HG03439 (cell line): ENCODE results near the gene FRMPD4.

Experiments
- ATAC-seq: cut with Tn5 transposase; IDR thresholded peaks from one replicate; pipeline ENCODE4 v1.9.1; 2021; ENCODE audit warnings: mild to moderate bottlenecking, moderate library complexity; ENCODE audit not compliant: unreplicated experiment

FRMPD4 gene

DNA sequence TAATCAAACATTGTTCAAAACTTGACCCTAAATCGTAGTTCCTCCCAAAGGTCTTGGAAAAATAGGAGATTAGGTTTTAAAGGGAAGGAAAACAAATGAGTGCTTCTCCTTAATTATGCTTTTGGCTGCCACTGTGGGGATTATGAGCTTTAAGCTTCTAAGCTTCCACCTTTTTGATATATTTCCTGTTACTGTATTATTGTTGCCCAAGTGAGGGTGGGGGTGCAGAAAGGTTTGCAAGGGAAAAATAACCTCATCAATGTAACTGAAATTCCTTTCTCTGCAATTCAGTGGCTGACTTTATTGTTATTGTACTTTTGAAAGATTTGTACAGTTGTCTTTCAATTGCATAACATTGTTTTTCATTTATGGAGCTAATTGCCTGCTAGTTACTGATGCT is 285.1 kb downstream of the FRMPD4 start:
- ATAC-seq = no peak

DNA sequence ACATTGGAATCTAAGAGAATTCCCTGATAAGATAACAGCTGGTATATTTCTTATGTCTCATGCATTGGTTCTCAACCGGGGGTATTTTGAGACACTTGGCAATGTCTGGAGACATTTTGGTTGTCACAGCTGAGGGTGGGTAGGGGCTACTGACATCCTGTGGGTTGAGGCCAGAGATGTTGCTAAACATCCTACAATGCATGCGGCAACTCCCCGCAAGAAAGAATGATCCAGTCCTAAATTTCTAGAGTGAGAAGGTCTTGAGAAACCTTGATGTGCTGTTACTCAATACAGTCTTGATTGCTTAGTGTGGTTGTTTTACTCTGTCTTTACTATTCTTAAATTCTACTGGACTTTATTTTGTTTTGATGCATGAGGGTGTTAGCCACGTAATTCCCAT is 287.2 kb downstream of the FRMPD4 start:
- ATAC-seq = no peak

DNA sequence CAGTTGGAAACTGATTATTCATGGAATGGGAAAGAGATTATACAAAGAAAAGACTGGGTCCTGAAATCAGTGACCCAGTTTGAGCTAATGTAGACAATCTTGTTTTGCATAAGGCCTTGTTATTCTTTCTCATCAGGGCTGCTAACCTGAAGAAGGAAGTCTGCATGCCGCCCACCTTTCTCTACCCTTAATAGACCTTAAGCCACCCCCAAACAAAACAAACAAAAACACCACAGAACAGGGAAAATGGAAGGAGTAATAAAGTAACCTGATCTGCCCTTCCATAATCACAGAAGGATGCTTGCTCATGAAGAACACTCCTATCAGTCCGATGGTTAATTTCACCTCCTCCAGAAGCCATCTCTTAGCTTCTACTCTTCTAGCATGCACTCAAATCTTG is 288.1 kb downstream of the FRMPD4 start:
- ATAC-seq = no peak

- ATAC-seq = no peak
Observed at GRCh38 chrX:12434493-12434892, 296.2 kb downstream of the FRMPD4 start.

DNA sequence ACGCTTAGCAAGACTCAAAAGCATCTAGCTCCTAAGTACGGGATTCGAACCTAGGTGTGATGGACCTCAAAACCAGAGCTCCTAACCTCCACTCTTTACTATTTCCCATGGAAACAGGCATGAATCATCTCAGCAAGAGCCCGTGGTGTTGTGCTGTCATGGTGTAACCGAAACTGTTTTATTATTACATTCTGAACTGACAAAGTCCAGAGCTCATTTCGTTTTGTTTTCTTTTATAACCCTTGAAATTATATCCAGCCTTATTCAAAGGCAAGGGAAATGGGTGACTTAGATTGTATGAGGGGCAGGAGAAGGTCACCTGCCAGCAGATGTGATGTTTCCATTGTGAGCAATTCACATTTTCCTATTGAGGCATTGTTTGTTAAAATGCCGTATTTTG is 301.1 kb downstream of the FRMPD4 start:
- no peak for ATAC-seq

- ATAC-seq = no peak
Observed at GRCh38 chrX:12440246-12440645, 302.0 kb downstream of the FRMPD4 start.

GRCh38 chrX:12441381-12442128 is 303.3 kb downstream of the FRMPD4 start:
- ATAC-seq = no peak

- ATAC-seq = peak; percentile 94
Observed at GRCh38 chrX:12443534-12444098, 305.3 kb downstream of the FRMPD4 start.

DNA sequence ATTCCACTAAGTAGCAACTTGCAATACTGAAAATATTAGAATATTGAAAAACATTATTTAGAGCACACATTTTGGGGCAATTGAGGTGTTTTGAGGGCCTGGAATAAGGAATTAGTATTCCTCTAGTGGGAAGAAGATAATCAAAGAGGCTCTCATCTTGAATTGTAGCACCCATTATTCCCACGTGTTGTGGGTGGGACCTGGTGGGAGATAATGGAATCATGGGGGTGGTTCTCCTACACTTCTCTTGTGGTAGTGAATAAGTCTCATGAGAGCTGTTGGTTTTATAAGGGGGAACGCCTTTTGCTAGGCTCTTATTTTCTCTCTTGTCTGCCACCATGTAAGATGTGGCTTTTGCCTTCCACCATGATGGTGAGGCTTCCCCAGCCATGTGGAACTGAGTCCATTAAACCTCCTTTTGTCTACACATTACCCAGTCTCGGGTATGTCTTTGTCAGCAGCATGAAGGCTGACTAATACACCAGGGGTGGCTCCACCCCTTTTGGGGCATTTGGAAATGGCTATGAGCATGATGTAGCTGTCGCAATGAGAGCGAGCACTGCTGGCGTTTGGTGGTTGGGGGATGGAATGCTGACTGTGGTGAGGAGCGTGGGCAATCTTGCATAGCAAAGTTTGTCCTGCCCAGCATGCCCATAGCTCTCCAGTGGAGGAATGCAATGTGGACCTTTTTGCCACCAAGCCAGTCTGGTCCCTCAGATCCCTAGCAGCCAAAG is 308.2 kb downstream of the FRMPD4 start:
- ATAC-seq = no peak

GRCh38 chrX:12447448-12448064 is 309.3 kb downstream of the FRMPD4 start:
- ATAC-seq = no peak

- no peak for ATAC-seq
Observed at GRCh38 chrX:12452268-12452667, 314.0 kb downstream of the FRMPD4 start.

DNA sequence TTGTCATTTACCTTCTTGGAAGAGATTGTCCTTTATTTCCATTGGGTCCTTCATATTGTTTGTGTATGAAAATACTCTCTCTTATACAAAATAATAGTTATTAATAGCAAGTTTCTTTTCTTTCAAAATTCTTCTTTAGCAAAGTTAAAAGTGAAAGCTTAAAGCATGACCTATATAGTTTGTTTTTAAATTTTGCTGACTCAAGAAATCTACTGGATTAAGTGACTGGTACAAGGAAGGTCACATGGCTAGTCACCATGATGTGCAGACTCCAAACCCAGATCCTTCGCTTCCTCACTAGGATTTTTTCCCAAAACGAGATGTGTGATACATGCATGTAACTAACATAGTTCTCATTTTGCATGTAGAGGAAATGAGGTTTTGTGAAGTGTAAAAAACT is 322.7 kb downstream of the FRMPD4 start:
- ATAC-seq = no peak

DNA sequence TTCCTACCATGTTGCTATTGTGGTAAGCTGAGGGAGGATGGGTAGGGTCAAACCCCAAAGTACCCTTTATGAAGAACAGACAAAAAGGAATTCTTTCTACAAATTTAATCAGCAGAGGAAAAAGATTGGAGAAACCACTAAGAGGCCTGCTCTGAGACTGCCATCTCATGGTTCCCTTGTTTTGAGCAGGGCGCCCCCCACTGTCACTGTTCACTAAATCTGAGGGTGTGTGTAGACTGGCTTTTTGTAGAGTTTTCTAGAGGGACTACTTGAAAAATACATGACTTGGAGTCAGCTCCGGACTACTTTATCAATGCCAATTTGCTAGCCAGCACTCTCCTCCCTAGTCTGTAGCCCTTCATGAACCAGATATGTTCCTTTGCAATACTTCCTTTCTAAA is 324.8 kb downstream of the FRMPD4 start:
- no peak for ATAC-seq

GRCh38 chrX:12463873-12464272 is 325.6 kb downstream of the FRMPD4 start:
- ATAC-seq = no peak

- no peak for ATAC-seq
Observed at GRCh38 chrX:12467321-12467720, 329.0 kb downstream of the FRMPD4 start.

DNA sequence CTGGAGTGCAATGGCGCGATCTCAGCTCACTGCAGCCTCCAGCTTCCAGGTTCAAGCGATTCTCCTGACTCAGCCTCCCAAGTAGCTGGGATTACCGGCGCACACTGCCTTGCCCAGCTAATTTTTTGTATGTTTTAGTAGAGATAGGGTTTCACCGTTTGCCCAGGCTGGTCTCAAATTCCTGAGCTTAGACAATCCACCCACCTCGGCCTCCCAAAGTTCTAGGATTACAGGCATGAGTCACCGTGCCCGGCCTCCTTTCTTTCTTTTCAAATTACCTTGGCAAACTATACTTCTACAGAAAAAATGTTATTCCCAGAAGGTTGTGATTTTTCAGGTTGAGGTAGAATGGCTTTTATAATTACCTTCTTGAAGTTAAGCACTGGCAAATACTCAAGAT is 331.0 kb downstream of the FRMPD4 start:
- ATAC-seq = no peak

DNA sequence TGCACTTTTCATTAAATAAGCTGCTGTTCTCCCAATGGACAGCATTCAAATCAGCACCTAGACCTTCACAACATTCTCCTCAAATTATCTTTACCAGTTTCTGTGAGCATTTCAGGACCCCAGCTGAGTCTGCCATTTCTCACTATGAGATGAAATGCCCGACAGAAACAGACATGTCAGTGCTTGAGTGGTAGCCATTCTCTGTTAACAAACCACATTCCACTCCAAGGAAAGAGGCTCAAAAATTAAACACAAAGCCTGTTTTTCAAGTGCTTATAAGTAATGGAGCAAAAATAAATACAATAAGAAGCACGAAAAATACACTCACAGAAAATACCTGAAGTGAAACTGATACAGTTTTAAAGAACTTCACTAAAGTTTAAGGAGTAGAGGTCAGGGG is 332.8 kb downstream of the FRMPD4 start:
- no peak for ATAC-seq

- no peak for ATAC-seq
Observed at GRCh38 chrX:12480956-12481355, 342.7 kb downstream of the FRMPD4 start.

- no peak for ATAC-seq
Observed at GRCh38 chrX:12488220-12488619, 349.9 kb downstream of the FRMPD4 start.

DNA sequence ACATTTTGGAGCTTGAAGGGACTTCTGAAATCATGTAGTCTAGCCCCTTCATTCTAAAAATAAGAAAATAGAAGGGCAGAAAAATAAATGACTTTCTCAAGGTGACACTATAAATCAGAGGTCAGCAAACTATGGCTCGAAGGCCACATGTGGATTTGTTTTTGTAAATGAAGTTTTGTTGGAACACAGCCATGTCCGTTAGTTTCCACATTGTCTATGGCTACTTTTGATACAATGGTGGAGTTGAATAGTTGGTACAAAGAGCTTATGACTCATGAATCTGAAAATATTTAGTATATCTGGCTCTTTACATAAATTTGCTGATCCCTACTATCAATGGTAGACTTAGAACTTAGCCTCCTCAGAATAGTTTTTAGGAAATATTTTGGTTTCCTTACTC is 350.5 kb downstream of the FRMPD4 start:
- ATAC-seq = no peak

DNA sequence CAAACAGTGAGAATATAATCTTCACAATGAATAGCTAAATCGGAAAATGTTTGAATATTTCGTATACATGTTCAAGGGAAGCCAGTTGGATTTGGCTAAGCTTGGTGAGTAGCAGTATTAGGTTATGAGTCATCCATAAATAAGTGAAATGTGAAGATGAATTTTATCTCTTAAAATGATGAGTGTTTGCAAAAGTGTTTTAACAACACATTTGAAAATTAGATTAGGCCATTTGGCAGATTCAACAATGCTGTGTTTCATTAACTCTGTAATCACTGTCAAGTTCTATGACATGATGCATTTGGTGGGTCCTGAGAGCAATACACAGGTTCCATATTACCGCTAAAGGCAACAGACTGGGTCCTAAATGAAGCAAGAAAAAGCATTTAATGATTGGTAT is 351.1 kb downstream of the FRMPD4 start:
- no peak for ATAC-seq
